Central memory CD8-positive, alpha-beta T cell (primary cell): ENCODE measurements around the gene TMEM204.

ENCODE experiments used
- ATAC-seq: fragments of 150-1000 bp; cut with Tn5 transposase; replicated peaks from 2 replicates; pipeline ENCODE4 v1.10.0; 2022; ENCODE audit warnings: mild to moderate bottlenecking, moderate FRiP score, moderate number of reproducible peaks; ENCODE audit not compliant: poor library complexity, severe bottlenecking; ENCODE audit errors: extremely low read depth
- DNase-seq, 2 donors: peaks; one replicate each; pipeline ENCODE4 v3.0.0; 2021; ENCODE audit warnings: low spot score in 2 of 2
- H3K27ac Mint-ChIP-seq: one replicate; pipeline ENCODE4 v1.8.0; 2022; ENCODE audit warnings: low read depth, mild to moderate bottlenecking, moderate library complexity, mixed read lengths
- H3K27me3 Mint-ChIP-seq: one replicate; pipeline ENCODE4 v1.8.0; 2022; ENCODE audit warnings: mixed read lengths
- H3K36me3 Mint-ChIP-seq: one replicate; pipeline ENCODE4 v1.8.0; 2022; ENCODE audit warnings: mild to moderate bottlenecking, moderate library complexity, mixed read lengths; ENCODE audit not compliant: insufficient read depth
- H3K4me1 Mint-ChIP-seq: one replicate; pipeline ENCODE4 v1.8.0; 2022; ENCODE audit warnings: mixed read lengths
- H3K4me3 Mint-ChIP-seq: one replicate; pipeline ENCODE4 v1.8.0; 2022; ENCODE audit warnings: mild to moderate bottlenecking, moderate library complexity, mixed read lengths
- H3K9me3 Mint-ChIP-seq: one replicate; pipeline ENCODE4 v1.8.0; 2022; ENCODE audit warnings: mixed read lengths

TMEM204 gene

DNA sequence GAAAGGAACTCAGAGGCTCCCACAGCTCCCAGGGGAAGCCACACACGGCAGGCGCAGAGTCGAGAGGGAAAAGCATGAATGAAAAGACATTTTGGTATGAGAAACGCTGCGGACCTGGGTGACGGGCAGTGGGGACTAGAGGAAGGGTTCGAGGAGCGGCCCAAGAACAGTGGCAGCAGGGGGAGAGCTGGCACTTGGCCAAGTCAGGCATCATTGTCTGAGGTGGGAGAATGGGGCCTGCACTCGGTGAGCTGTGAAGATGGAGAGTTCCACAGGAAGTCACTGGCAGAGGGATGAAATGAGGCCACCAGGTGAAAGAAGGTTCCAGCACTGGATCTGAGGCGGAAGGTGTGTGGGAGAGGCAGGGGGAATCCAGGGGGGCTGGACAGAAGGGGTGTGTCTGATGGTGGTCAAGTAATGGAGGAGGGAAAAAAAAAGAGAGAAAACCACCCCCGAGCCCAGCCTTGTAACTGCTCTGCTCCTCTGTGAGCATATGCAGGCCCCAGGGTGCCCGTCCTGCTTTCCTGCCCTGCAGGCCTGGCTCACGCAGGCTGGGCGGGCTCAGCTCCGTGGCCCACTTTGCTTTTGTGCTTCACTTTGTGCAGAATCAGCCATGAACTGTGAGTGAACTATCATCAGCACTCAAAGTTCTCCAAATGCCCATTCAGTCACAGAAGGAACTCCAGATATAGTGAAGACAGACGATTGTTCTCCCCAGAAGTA is 31.8 kb downstream of the TMEM204 start:
- no peaks in the 10 kb centered on the region for H3K27me3 Mint-ChIP-seq
- DNase-seq = no peak
- peaks cover 5% of the 10 kb centered on the region for H3K4me1 Mint-ChIP-seq
- H3K9me3 Mint-ChIP-seq = no peaks in the 10 kb centered on the region
- peaks cover 2% of the 10 kb centered on the region for H3K36me3 Mint-ChIP-seq
- no peak for ATAC-seq
- H3K27ac Mint-ChIP-seq = no peak overlapping the region
- H3K4me3 Mint-ChIP-seq = no peak overlapping the region

DNA sequence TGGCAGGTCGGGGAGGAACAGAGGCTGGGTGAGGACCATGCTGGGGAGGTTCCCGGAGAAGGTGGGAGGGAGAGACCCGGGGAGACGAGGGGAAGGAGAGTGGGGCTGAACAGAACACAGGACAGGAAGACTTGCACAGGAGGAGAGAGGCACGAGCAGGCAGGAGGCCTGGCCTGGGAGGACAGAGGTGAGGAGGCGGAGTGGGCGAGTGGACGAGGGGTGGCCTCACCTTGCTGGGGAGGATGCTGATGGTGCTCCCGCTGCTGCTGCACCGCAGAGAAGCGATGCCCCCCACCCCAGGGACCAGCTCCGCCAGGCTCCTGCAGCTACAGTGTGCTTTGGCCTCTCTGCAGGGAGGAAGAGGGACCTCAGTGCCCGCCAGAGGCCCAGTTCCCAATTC is 34.5 kb downstream of the TMEM204 start:
- no peak for ATAC-seq
- Mint-ChIP-seq H3K27ac (no peak overlapping the region), H3K9me3 (no peaks in the 10 kb centered on the region), H3K27me3 (no peaks in the 10 kb centered on the region), H3K36me3 (no peaks in the 10 kb centered on the region), H3K4me3 (no peak overlapping the region), H3K4me1 (no peaks in the 10 kb centered on the region)
- no peak for DNase-seq

DNA sequence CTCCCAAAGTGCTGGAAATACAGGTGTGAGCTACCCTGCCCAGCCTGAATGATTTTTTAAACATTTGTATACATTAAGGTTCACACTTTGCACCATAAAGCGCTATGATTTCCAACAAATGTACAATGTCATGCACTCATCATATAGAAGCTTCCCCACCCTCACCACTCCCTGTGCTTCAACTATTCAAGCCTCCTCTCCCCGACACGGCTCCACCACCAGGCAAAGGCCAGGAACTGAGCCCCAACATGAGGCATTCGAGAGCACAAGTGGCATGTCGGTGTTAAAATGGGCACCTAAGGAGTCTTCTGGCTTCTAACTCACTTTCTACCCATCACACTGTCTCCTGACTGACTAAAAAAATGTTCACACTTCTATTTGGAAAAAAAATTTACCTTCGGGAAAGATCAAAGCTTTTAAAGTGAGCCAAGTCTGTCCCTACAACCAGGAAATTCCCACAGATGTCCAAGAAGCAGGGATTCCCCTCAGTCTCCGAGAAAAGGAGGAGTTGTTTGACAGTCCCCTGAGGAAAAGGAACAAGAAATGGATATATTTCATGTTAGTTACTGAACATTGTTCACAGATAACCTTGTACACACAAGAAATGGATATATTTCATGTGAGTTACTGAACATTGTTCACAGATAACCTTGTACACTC is 37.7 kb downstream of the TMEM204 start:
- Mint-ChIP-seq H3K36me3 (no peaks in the 10 kb centered on the region), H3K27me3 (no peaks in the 10 kb centered on the region), H3K27ac (no peak overlapping the region), H3K9me3 (no peaks in the 10 kb centered on the region), H3K4me3 (no peak overlapping the region), H3K4me1 (no peaks in the 10 kb centered on the region)
- ATAC-seq (no peak), DNase-seq (no peak)

DNA sequence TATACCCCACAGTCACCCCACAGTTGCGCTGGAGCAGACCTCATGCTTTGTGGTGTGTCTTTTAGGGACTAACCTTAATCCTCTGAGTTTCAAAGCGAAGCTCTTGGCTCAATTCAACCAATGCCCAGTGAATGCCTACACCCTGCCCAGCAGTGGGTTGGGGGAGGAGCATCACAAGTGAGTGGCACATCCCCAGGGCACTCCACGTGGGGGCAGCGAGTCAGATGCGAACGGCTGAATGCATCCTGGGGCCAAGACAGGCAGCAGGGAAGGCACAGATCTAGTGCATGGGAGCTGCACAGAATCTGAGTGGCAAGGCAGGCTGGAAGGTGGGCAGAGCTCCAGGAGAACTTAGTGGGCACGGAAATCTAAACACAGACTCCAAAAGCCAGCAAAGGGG is 39.2 kb downstream of the TMEM204 start:
- Mint-ChIP-seq H3K36me3 (no peaks in the 10 kb centered on the region), H3K27me3 (no peaks in the 10 kb centered on the region), H3K9me3 (no peaks in the 10 kb centered on the region), H3K4me1 (no peaks in the 10 kb centered on the region), H3K27ac (no peak overlapping the region), H3K4me3 (no peak overlapping the region)
- ATAC-seq (no peak), DNase-seq (no peak)

DNA sequence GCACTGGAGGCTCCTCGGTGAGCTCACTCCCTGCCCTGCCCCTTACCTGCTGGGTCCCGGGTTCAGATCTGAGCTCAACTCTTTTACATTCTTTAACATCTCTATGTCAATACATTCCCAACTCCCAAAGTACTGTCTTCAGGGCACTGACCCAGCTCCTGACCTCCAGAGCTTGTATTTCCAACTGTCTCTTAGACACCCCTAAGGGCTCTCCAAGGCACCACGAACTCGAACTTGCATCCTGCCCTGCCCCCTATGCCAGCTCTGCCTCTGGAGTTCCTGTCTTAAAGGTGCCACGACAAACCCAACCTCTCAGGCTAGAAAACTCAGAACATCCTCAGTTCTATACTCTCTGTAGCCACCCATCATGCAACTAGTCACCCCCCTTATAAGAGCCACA is 39.8 kb downstream of the TMEM204 start:
- Mint-ChIP-seq H3K27me3 (no peaks in the 10 kb centered on the region), H3K36me3 (no peaks in the 10 kb centered on the region), H3K4me3 (no peak overlapping the region), H3K4me1 (no peaks in the 10 kb centered on the region), H3K9me3 (no peaks in the 10 kb centered on the region), H3K27ac (no peak overlapping the region)
- no peak for DNase-seq
- no peak for ATAC-seq

DNA sequence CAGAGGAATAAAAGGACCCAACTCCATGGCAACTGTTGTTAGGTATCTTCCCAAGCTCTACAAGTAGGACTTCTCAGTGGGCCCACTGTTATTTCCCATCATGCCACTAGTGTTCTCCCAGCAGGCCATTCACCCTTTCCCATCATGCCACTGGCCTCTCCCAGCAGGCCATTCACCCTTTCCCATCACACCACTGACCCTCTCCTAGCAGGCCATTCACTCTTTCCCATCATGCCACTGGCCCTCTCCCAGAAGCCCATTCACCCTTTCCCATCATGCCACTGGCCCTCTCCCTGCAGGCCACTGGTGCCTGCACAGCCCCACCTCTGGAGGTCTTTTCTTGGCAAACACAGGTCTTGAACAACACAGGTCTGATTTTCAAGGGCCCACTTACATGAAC is 42.1 kb downstream of the TMEM204 start:
- ATAC-seq (no peak), DNase-seq (no peak)
- Mint-ChIP-seq H3K27me3 (no peaks in the 10 kb centered on the region), H3K4me1 (no peaks in the 10 kb centered on the region), H3K36me3 (no peaks in the 10 kb centered on the region), H3K27ac (no peak overlapping the region), H3K4me3 (no peak overlapping the region), H3K9me3 (no peaks in the 10 kb centered on the region)

DNA sequence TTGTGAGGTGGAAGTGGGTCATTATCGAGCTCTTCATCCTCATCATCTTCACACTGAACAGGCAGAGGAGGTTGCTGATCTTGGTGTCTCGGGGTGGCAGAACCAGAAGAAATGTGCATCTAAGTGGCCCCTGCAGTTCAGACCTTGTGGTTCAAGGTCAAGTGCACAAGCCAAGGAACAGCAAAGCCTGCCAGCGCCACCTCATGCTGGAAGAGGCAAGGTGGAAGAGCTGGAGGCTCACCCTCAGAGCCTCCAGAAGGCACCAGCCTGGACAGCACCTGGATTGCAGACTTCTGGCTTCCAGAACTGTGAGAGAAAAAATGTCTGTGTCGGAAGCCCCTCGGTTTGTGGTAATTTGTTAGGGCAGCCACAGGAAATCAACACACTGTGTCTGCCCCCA is 45.7 kb downstream of the TMEM204 start:
- H3K4me1 Mint-ChIP-seq = no peaks in the 10 kb centered on the region
- H3K9me3 Mint-ChIP-seq = no peaks in the 10 kb centered on the region
- no peak for ATAC-seq
- H3K4me3 Mint-ChIP-seq = no peak overlapping the region
- no peak for DNase-seq
- no peaks in the 10 kb centered on the region for H3K27me3 Mint-ChIP-seq
- H3K36me3 Mint-ChIP-seq = no peaks in the 10 kb centered on the region
- no peak overlapping the region for H3K27ac Mint-ChIP-seq

DNA sequence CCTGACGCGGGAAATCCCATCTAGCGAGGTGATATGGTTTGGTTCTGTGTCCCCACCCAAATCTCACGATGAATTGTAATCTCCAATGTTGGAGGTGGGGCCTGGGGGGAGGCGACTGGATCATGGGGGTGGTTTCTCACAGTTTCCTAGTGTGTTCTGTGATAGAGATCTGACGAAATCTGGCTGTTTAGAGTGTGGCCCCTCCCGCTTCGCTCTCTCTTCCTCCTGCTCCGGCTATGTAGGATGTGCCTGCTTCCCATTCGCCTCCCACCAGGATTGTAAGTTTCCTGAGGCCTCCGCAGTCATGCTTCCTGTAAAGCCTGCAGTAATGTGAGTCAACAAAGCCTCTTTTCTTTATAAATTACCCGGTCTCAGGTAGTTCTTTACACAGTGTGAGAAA is 46.8 kb downstream of the TMEM204 start:
- ATAC-seq = no peak
- no peak overlapping the region for H3K27ac Mint-ChIP-seq
- H3K4me3 Mint-ChIP-seq = no peak overlapping the region

DNA sequence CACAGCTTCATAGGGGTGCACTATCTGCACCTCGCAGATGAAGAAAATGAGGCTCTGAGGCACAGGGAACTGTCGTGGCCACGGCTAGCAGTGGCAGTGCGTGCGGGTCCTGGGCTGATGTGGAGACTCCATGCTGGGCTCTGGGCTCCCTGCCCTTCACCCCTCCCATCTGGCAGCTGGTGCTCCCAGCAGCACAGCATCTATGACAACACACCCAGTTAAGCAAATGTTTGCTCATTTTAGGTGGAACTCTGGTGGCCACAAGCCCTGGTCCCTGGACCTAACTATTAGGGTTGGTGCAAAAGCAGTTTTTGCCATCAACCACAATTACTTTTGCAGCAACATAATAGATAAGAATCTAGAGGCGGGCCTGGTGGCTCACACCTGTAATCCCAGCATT is 47.5 kb downstream of the TMEM204 start:
- DNase-seq = no peak
- H3K27me3 Mint-ChIP-seq = no peaks in the 10 kb centered on the region
- H3K36me3 Mint-ChIP-seq = no peaks in the 10 kb centered on the region
- no peak for ATAC-seq
- H3K4me3 Mint-ChIP-seq = no peak overlapping the region
- no peaks in the 10 kb centered on the region for H3K9me3 Mint-ChIP-seq
- H3K27ac Mint-ChIP-seq = no peak overlapping the region
- H3K4me1 Mint-ChIP-seq = no peaks in the 10 kb centered on the region

More for the DNA sequence above, 46.8 kb downstream of the TMEM204 start:
- Mint-ChIP-seq H3K36me3 (no peaks in the 10 kb centered on the region), H3K9me3 (no peaks in the 10 kb centered on the region), H3K4me1 (no peaks in the 10 kb centered on the region), H3K27me3 (no peaks in the 10 kb centered on the region)
- DNase-seq = no peak

DNA sequence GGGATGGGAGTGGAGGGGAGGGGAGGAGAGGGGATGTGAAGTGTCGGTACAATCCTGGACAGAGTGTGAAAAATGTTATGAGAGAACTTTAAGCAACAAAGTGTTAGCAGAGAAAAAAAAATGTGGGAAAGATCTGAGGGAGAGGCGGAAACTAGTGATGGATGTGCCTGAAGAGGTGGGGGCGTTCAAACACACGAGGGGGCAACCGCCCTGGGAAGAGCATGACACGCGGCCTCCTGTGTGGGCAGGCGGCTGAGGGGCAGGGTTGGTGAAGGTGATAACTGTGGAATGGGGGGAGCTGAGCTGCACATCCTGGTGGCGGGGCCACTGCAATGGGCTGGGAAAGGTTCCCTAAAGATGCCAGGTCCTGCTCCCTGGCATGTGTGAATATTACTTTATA is 48.3 kb downstream of the TMEM204 start:
- Mint-ChIP-seq H3K27me3 (no peaks in the 10 kb centered on the region), H3K27ac (no peak overlapping the region)

DNA sequence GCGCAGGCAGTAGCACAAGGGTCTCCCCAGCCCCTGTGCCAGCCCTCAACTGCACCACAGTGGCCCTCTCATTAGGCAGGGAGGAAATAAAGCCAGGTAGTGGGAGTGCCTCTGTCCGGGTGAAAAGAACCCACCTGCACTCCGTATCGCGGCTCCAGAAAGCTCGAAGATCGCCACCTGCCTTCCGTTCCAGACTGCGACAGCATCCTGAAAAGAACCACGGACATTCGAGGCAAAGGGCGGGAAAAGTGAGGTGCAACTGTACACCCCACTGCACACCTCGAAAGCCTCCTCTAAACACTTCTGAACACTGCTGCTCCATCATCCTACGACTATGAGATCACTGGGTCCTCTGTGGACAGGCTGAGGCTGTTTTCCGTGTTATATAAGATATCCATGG is 49.7 kb downstream of the TMEM204 start:
- DNase-seq (no peak), ATAC-seq (no peak)
- no peaks in the 10 kb centered on the region for H3K27me3 Mint-ChIP-seq
- no peaks in the 10 kb centered on the region for H3K36me3 Mint-ChIP-seq
- H3K4me3 Mint-ChIP-seq = no peak overlapping the region
- no peaks in the 10 kb centered on the region for H3K4me1 Mint-ChIP-seq
- H3K9me3 Mint-ChIP-seq = no peaks in the 10 kb centered on the region
- H3K27ac Mint-ChIP-seq = no peak overlapping the region

More for the DNA sequence above, 48.3 kb downstream of the TMEM204 start:
- no peaks in the 10 kb centered on the region for H3K9me3 Mint-ChIP-seq
- no peaks in the 10 kb centered on the region for H3K4me1 Mint-ChIP-seq
- no peak overlapping the region for H3K4me3 Mint-ChIP-seq
- ATAC-seq = no peak
- DNase-seq = no peak
- H3K36me3 Mint-ChIP-seq = no peaks in the 10 kb centered on the region

DNA sequence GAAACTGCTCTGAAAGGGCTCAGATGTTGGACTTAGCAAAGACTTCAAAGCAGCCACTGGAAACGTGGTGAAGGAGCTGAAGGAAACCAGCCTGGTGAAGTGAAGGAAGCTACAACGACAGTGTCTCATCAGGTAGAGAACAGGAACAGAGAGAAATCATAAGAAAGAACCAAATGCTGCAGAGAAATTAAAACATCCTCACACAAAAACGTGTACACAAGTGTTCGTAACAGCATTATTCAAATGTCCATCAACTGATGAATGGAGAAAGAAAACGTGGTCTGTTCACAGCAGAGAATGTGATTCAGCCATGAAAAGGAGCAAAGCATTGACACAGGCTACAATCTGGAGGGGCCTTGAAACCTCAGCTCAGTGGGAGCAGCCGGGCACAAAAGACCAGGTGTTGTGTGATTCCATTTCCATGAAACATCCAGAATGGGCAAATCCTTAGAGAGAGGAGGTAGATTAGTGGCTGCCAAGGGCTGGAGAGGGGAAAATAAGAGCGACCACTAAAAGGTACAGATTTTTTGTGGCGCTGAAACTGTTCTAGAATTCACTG is 51.5 kb downstream of the TMEM204 start:
- no peak for DNase-seq
- Mint-ChIP-seq H3K9me3 (no peaks in the 10 kb centered on the region), H3K27ac (no peak overlapping the region), H3K4me3 (no peak overlapping the region), H3K4me1 (no peaks in the 10 kb centered on the region), H3K36me3 (no peaks in the 10 kb centered on the region), H3K27me3 (no peaks in the 10 kb centered on the region)
- no peak for ATAC-seq

DNA sequence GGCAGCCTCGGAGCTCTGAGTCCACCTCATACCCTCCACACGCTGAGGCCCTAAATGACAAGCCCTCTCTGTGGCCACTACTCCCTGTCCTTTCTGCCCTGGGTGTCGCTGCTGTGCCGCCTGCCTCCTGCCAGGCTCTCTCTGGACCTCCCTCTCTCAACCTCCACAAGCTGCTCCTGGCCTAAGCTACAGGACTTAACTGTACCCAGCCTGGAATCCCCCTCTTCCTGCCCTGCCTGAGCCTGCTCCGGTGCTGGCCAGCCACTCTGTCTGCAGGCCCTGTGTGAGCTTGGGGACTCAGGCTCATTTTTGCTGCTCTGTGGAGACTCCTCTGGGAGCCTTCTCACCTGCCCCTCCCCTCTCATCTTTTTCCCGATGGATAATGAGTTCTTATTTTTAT is 56.9 kb downstream of the TMEM204 start:
- H3K4me1 Mint-ChIP-seq = no peaks in the 10 kb centered on the region
- ATAC-seq (no peak), DNase-seq (no peak)
- H3K27ac Mint-ChIP-seq = no peak overlapping the region
- H3K9me3 Mint-ChIP-seq = no peaks in the 10 kb centered on the region
- no peaks in the 10 kb centered on the region for H3K36me3 Mint-ChIP-seq
- no peaks in the 10 kb centered on the region for H3K27me3 Mint-ChIP-seq
- no peak overlapping the region for H3K4me3 Mint-ChIP-seq
